Cortex of kidney (tissue), 1 donor: ENCODE measurements around the gene PMEPA1.

ENCODE experiments used
- DNase-seq: peaks from one replicate; lab custom pipeline; 2025; lab: John Stamatoyannopoulos, UW

PMEPA1 gene

GRCh38 chr20:57676589-57677583, 32.9 kb downstream of the PMEPA1 start:
- DNase-seq = no peak

- no peak for DNase-seq
Measured at GRCh38 chr20:57675773-57676172, 34.0 kb downstream of the PMEPA1 start.

- no peak for DNase-seq
Measured at GRCh38 chr20:57672953-57673575, 36.8 kb downstream of the PMEPA1 start.

- no peak for DNase-seq
Measured at GRCh38 chr20:57672164-57672563, 37.7 kb downstream of the PMEPA1 start.

GRCh38 chr20:57671662-57672061, 38.2 kb downstream of the PMEPA1 start:
- no peak for DNase-seq

GRCh38 chr20:57671072-57671391, 38.8 kb downstream of the PMEPA1 start:
- no peak for DNase-seq

GRCh38 chr20:57670288-57671071, 39.3 kb downstream of the PMEPA1 start:
- no peak for DNase-seq

GRCh38 chr20:57669632-57670031, 40.2 kb downstream of the PMEPA1 start:
- no peak for DNase-seq

GRCh38 chr20:57667924-57668782, 41.7 kb downstream of the PMEPA1 start:
- DNase-seq = no peak

- no peak for DNase-seq
Measured at GRCh38 chr20:57667388-57667787, 42.4 kb downstream of the PMEPA1 start.

- no peak for DNase-seq
Measured at GRCh38 chr20:57666834-57667157, 43.0 kb downstream of the PMEPA1 start.

- no peak for DNase-seq
Measured at GRCh38 chr20:57666106-57666833, 43.5 kb downstream of the PMEPA1 start.

GRCh38 chr20:57665589-57665971, 44.2 kb downstream of the PMEPA1 start:
- DNase-seq = no peak

- DNase-seq = no peak
Measured at GRCh38 chr20:57664924-57665588, 44.8 kb downstream of the PMEPA1 start.

GRCh38 chr20:57664476-57664875, 45.3 kb downstream of the PMEPA1 start:
- DNase-seq = no peak

GRCh38 chr20:57663681-57664451, 45.9 kb downstream of the PMEPA1 start:
- DNase-seq = no peak

GRCh38 chr20:57663241-57663640, 46.6 kb downstream of the PMEPA1 start:
- DNase-seq = no peak

GRCh38 chr20:57662456-57663240, 47.2 kb downstream of the PMEPA1 start:
- no peak for DNase-seq
